ENCODE measurements around the gene HSBP1L1. TPM values are rescaled to one million over a fixed set of nuclear protein-coding genes. Genes with fewer than 3 reads are reported as not detected.
A peak's percentile ranks its signal among the peaks of the same experiment; 100 is the strongest.
"Not testable (repeated sequence)": the region's sequence is repeated elsewhere in the genome, so short reads cannot be mapped to it uniquely, and the experiment has no call there.

Gene HSBP1L1
- total RNA-seq, 1 experiment from 2014 or later, result 56.8 TPM

- no peak overlapping the region for H3K27ac ChIP-seq (ENCODE audit: low read length)
- CTCF ChIA-PET, result no interaction called here
- BruUV-seq (replicated peaks), result no TSS peak
- H3K9me3 ChIP-seq (ENCODE audit: low read length), result no peaks in the 10 kb centered on the region
- H3F3A ChIP-seq (ENCODE audit: low read length, unreplicated experiment), result no peaks in the 10 kb centered on the region
- no peak overlapping the region for H3K9ac ChIP-seq (ENCODE audit: low read length)
- H3K27me3 ChIP-seq (ENCODE audit: low read length), result no peaks in the 10 kb centered on the region
- DNase-seq (no peak), ATAC-seq (no peak)
- 0 out of 2 replicates have a peak, but pooled peaks cover 2% of the 10 kb centered on the region for H3K79me2 ChIP-seq (ENCODE audit: low read length)
- no peaks in the 10 kb centered on the region for H3K9me2 ChIP-seq (replicated peaks; ENCODE audit: low read length)
- TF ChIP-seq EZH2phosphoT487 (IDR thresholded peaks at IDR 0.05; ENCODE audit: borderline replicate concordance, low read length) (no peak), CTCF (conservative IDR thresholded peaks at IDR 0.05; ENCODE audit: low read depth, low read length) (no peak), EZH2 (IDR thresholded peaks at IDR 0.05; ENCODE audit: low read length, unreplicated experiment) (no peak)
- intact Hi-C loops (cut with micrococcal nuclease), result no loop called here
- no peak overlapping the region for H2AFZ ChIP-seq (ENCODE audit: low read length)
- no peak overlapping the region for H3K4me2 ChIP-seq (ENCODE audit: low read length)
- POLR2A ChIA-PET (ENCODE audit: unreplicated experiment), result no interaction called here
- no peak overlapping the region for H3K4me3 ChIP-seq (ENCODE audit: low read length)
- H4K20me1 ChIP-seq (ENCODE audit: low read length), result no peaks in the 10 kb centered on the region
- H3K4me1 ChIP-seq (ENCODE audit: insufficient read depth, low read length), result peaks cover 46% of the 10 kb centered on the region
- no peaks in the 10 kb centered on the region for H3K36me3 ChIP-seq (ENCODE audit: low read depth, low read length)
These were observed 5.5 kb upstream of the HSBP1L1 start for GRCh38 chr18:79958981-79959380.

GRCh38 chr18:79960161-79960801 lies 4.2 kb upstream of the HSBP1L1 start:
- POLR2A ChIA-PET (ENCODE audit: unreplicated experiment), result not testable (repeated sequence)
- intact Hi-C loops (cut with micrococcal nuclease), result loop anchor here (2.0 kb wide), 1 partner anchor 25 kb away; no protein-coding TSS in a partner anchor
- H3K4me2 ChIP-seq (ENCODE audit: low read length), result peak overlapping the region; percentile 71

More at GRCh38 chr18:79960161-79960801, 4.2 kb upstream of the HSBP1L1 start:
- peak overlapping the region; percentile 65; the same call in 1 of the 2 replicates for H2AFZ ChIP-seq (ENCODE audit: low read length)
- peak; percentile 77 for DNase-seq
- H3K9ac ChIP-seq (ENCODE audit: low read length), result peak overlapping the region; percentile 49
- H3K4me1 ChIP-seq (ENCODE audit: insufficient read depth, low read length), result peaks cover 50% of the 10 kb centered on the region
- H4K20me1 ChIP-seq (ENCODE audit: low read length); H3K27me3 ChIP-seq (ENCODE audit: low read length); BruUV-seq (replicated peaks); H3K9me2 ChIP-seq (replicated peaks; ENCODE audit: low read length); H3K36me3 ChIP-seq (ENCODE audit: low read depth, low read length); H3F3A ChIP-seq (ENCODE audit: low read length, unreplicated experiment); CTCF ChIA-PET; H3K9me3 ChIP-seq (ENCODE audit: low read length): not testable (repeated sequence)
- peak overlapping the region; percentile 89 for H3K27ac ChIP-seq (ENCODE audit: low read length)
- peak overlapping the region; percentile 31; the same call in 1 of the 2 replicates for H3K4me3 ChIP-seq (ENCODE audit: low read length)
- peak; percentile 7; the same call in 1 of the 2 replicates for ATAC-seq
- peak; percentile 26; the same call in 1 of the 2 replicates for TF ChIP-seq CTCF (conservative IDR thresholded peaks at IDR 0.05; ENCODE audit: low read depth, low read length)
- peaks cover 12% of the 10 kb centered on the region for H3K79me2 ChIP-seq (ENCODE audit: low read length)

Data from PC-3 (cell line).